Loucy (cell line): ENCODE results near the gene CST4.

ENCODE experiments used
- H2AFZ ChIP-seq: fragments of 200-600 bp; sonication (generic); 2 replicates; pipeline ENCODE4 v1.6.0; 2016; ENCODE audit warnings: antibody characterized with exemption, mild to moderate bottlenecking, low read length, moderate library complexity
- H3F3A ChIP-seq: fragments of 200-600 bp; 2 replicates; pipeline ENCODE4 v1.6.0; 2016; ENCODE audit warnings: antibody characterized with exemption, low read depth, mild to moderate bottlenecking
- H3K27me3 ChIP-seq: fragments of 200-600 bp; sonication (generic); 2 replicates; pipeline ENCODE4 v1.6.1; 2014; ENCODE audit warnings: low read length, mild to moderate bottlenecking; ENCODE audit not compliant: insufficient read depth, poor library complexity, severe bottlenecking
- H3K36me3 ChIP-seq: fragments of 200-600 bp; sonication (generic); 2 replicates; pipeline ENCODE4 v1.6.1; 2016; ENCODE audit warnings: low read length; ENCODE audit not compliant: insufficient read depth
- H3K4me1 ChIP-seq: fragments of 200-600 bp; sonication (generic); 2 replicates; pipeline ENCODE4 v1.5.1; 2014; ENCODE audit warnings: low read length, mild to moderate bottlenecking; ENCODE audit not compliant: insufficient read depth, poor library complexity, severe bottlenecking
- H3K4me2 ChIP-seq: fragments of 200-600 bp; sonication (generic); 2 replicates; pipeline ENCODE4 v1.6.0; 2014; ENCODE audit warnings: antibody characterized with exemption, low read length, low read depth, mild to moderate bottlenecking; ENCODE audit not compliant: poor library complexity, severe bottlenecking
- H3K4me3 ChIP-seq: fragments of 200-600 bp; sonication (generic); 2 replicates; pipeline ENCODE4 v1.5.1; 2014; ENCODE audit warnings: low read length, mild to moderate bottlenecking, mixed read lengths; ENCODE audit not compliant: poor library complexity, severe bottlenecking
- H3K79me2 ChIP-seq: fragments of 200-600 bp; sonication (generic); 2 replicates; pipeline ENCODE4 v1.6.1; 2014; ENCODE audit warnings: low read length; ENCODE audit not compliant: insufficient read depth
- H3K9ac ChIP-seq: fragments of 200-600 bp; sonication (generic); 2 replicates; pipeline ENCODE4 v1.6.0; 2014; ENCODE audit warnings: mild to moderate bottlenecking, low read depth, low read length, moderate library complexity; ENCODE audit not compliant: poor library complexity, severe bottlenecking
- H3K9me2 ChIP-seq: fragments of 200-600 bp; sonication (generic); replicated peaks from 2 replicates; pipeline ENCODE4 v1.6.1; 2016; ENCODE audit warnings: low read depth, low read length, mixed read lengths
- H3K9me3 ChIP-seq: fragments of 200-600 bp; sonication (generic); 2 replicates; pipeline ENCODE4 v1.6.1; 2014; ENCODE audit warnings: mild to moderate bottlenecking, antibody characterized with exemption, low read length, low read depth; ENCODE audit not compliant: insufficient read depth
- H4K20me1 ChIP-seq: fragments of 200-600 bp; sonication (generic); 2 replicates; pipeline ENCODE4 v1.6.0; 2014; ENCODE audit warnings: antibody characterized with exemption, low read length, mild to moderate bottlenecking; ENCODE audit not compliant: insufficient read depth, poor library complexity, severe bottlenecking
- EZH2phosphoT487 ChIP-seq: fragments of 200-600 bp; IDR thresholded peaks from 2 replicates; pipeline ENCODE4 v1.6.1; 2018; ENCODE audit warnings: antibody characterized with exemption, mild to moderate bottlenecking, moderate library complexity, borderline replicate concordance
- TF ChIP-seq, protein P1 (sequence below): fragments of 200-600 bp; sonication (generic); conservative IDR thresholded peaks from 2 replicates; pipeline ENCODE4 v1.5.1; 2014; ENCODE audit warnings: mild to moderate bottlenecking, antibody characterized with exemption, low read length

The CST4 gene

DNA sequence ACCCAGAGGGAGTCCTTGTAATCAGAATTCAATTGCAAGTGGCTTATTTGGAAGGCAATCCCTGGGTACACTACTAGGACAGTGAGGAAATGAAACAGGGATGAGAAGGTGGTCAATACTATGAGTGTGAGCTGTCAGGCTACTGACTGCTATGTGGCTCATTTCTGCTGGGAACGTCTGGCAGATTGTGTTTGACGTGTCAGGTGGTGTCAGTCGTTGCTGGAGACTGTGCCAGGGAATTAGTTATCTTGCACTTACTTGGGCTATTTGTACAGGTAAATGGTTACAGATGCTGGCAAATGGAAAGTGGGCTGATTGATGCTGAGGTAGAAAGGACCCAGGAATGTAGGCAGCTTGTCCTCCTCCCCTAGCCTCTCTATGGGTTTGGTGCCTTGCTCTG, 17.4 kb downstream of the CST4 start:
- TF ChIP-seq, protein P1, sequence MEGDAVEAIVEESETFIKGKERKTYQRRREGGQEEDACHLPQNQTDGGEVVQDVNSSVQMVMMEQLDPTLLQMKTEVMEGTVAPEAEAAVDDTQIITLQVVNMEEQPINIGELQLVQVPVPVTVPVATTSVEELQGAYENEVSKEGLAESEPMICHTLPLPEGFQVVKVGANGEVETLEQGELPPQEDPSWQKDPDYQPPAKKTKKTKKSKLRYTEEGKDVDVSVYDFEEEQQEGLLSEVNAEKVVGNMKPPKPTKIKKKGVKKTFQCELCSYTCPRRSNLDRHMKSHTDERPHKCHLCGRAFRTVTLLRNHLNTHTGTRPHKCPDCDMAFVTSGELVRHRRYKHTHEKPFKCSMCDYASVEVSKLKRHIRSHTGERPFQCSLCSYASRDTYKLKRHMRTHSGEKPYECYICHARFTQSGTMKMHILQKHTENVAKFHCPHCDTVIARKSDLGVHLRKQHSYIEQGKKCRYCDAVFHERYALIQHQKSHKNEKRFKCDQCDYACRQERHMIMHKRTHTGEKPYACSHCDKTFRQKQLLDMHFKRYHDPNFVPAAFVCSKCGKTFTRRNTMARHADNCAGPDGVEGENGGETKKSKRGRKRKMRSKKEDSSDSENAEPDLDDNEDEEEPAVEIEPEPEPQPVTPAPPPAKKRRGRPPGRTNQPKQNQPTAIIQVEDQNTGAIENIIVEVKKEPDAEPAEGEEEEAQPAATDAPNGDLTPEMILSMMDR = no peak

DNA sequence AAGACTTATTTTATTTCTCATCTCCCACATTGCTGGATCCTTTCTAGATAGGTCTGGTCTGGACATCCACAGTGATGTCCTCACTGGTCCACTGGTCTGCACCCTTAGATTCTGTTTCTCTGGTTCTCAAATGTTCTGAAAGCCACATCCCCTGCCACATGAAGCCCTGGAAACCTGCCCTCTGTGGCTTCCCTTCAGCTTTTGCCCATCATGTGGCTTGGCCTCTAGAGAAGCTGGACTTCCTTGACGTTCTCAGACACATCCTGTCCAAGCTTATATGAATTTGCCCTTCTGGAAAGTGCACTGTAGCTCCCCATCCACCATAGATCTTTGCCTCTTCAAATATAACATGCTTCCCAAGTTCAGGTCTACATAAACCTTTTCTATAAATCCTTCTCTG, 18.5 kb downstream of the CST4 start:
- H2AFZ ChIP-seq = no peak overlapping the region
- TF ChIP-seq EZH2phosphoT487 = no peak
- TF ChIP-seq, protein P1 = no peak
- no peak overlapping the region for H3K4me3 ChIP-seq
- H3K4me1 ChIP-seq = no peaks in the 10 kb centered on the region
- no peaks in the 10 kb centered on the region for H3K9me3 ChIP-seq
- no peaks in the 10 kb centered on the region for H4K20me1 ChIP-seq
- H3K79me2 ChIP-seq = no peaks in the 10 kb centered on the region
- H3K27me3 ChIP-seq = no peaks in the 10 kb centered on the region
- H3K4me2 ChIP-seq = no peak overlapping the region
- H3K36me3 ChIP-seq = no peaks in the 10 kb centered on the region
- H3K9ac ChIP-seq = no peak overlapping the region
- no peaks in the 10 kb centered on the region for H3K9me2 ChIP-seq
- no peaks in the 10 kb centered on the region for H3F3A ChIP-seq

More for the DNA sequence above, 17.4 kb downstream of the CST4 start:
- no peak overlapping the region for H3K4me2 ChIP-seq
- no peaks in the 10 kb centered on the region for H3K9me2 ChIP-seq
- H3K79me2 ChIP-seq = no peaks in the 10 kb centered on the region
- H3K9me3 ChIP-seq = no peaks in the 10 kb centered on the region
- H3F3A ChIP-seq = no peaks in the 10 kb centered on the region
- H3K9ac ChIP-seq = no peak overlapping the region
- H3K36me3 ChIP-seq = no peaks in the 10 kb centered on the region
- H3K4me1 ChIP-seq = no peaks in the 10 kb centered on the region
- no peaks in the 10 kb centered on the region for H3K27me3 ChIP-seq
- H3K4me3 ChIP-seq = no peak overlapping the region
- H2AFZ ChIP-seq = no peak overlapping the region
- H4K20me1 ChIP-seq = no peaks in the 10 kb centered on the region

DNA sequence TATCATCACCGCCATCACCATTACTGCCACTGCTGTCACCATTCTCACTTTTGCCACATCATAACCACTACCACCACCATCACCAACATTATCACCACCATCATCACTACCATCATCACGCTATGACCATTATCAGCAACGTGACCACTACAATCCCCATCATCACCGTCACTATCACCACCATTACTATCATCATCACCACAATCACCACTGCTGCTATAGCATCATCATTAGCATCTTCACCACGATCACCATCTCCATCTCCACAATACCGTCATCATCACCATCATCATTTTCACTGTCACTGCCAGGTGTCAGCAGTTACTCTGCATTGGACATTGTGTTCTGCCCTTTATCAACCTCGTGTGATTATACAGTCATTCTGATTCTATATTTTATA, 19.0 kb downstream of the CST4 start:
- Histone ChIP-seq H3K27me3 (no peaks in the 10 kb centered on the region), H3F3A (no peaks in the 10 kb centered on the region), H3K36me3 (no peaks in the 10 kb centered on the region), H3K9me2 (no peaks in the 10 kb centered on the region), H2AFZ (no peak overlapping the region), H3K79me2 (no peaks in the 10 kb centered on the region), H4K20me1 (no peaks in the 10 kb centered on the region), H3K9ac (no peak overlapping the region), H3K4me1 (no peaks in the 10 kb centered on the region), H3K4me3 (no peak overlapping the region), H3K9me3 (no peaks in the 10 kb centered on the region), H3K4me2 (no peak overlapping the region)
- TF ChIP-seq EZH2phosphoT487 = no peak
- TF ChIP-seq, protein P1 = no peak
